DND-41 (cell line): ENCODE measurements around the gene FXYD3.

Experiments used
- CTCF ChIP-seq: IDR thresholded peaks from 2 replicates; pipeline ENCODE4 v1.5.1; 2012; ENCODE audit warnings: borderline replicate concordance, low read length, moderate library complexity, mild to moderate bottlenecking; ENCODE audit not compliant: poor library complexity, severe bottlenecking; ENCODE audit errors: extremely low read depth
- EZH2 ChIP-seq: IDR thresholded peaks from 3 replicates; pipeline ENCODE4 v1.6.1; 2012; ENCODE audit warnings: borderline replicate concordance, low read depth, mild to moderate bottlenecking, moderate library complexity, low read length, inconsistent platforms; ENCODE audit not compliant: severe bottlenecking

GRCh38 chr19:35117116-35117515 is 1.5 kb downstream of the FXYD3 start:
- no peak for TF ChIP-seq CTCF
- no peak for TF ChIP-seq EZH2
